K562 (cell line): Measurements from ENCODE around the gene HEXIM1. TPM values are rescaled to one million over a fixed set of nuclear protein-coding genes. Genes with fewer than 3 reads are reported as not detected.

ENCODE experiments used
- CC2D1A ChIP-seq: fragments of 450-650 bp; IDR thresholded peaks from 2 replicates; pipeline ENCODE4 v1.6.1; 2017; ENCODE audit warnings: mild to moderate bottlenecking
- CHD7 ChIP-seq: fragments of 200-600 bp; sonication (generic); IDR thresholded peaks from one replicate; pipeline ENCODE4 v1.6.1; 2012; ENCODE audit warnings: mild to moderate bottlenecking, low read depth, low read length, inconsistent platforms
- FOXK1 ChIP-seq: sonication (generic); formaldehyde crosslinking; IDR thresholded peaks from 2 replicates; pipeline ENCODE4 v1.8.0; 2022; ENCODE audit warnings: missing genetic modification reagents, mild to moderate bottlenecking, borderline replicate concordance
- GTF2E2 ChIP-seq: fragments of 200-800 bp; sonication (Bioruptor generic); IDR thresholded peaks from 2 replicates; pipeline ENCODE4 v1.6.1; 2016; ENCODE audit warnings: missing genetic modification characterization, missing compliant biosample characterization
- HNRNPH1 ChIP-seq: fragments of 200-400 bp; formaldehyde crosslinking; optimal IDR thresholded peaks from 2 replicates; pipeline ENCODE3; 2017; ENCODE audit warnings: low read depth, mild to moderate bottlenecking, low read length, moderate library complexity
- NFYB ChIP-seq: IDR thresholded peaks from 2 replicates; pipeline ENCODE4 v1.6.1; 2011; ENCODE audit warnings: mild to moderate bottlenecking, moderate library complexity; ENCODE audit not compliant: insufficient read length; ENCODE audit errors: extremely low read depth
- RCOR1 ChIP-seq, 2 experiments: IDR thresholded peaks; 2 replicates each; pipeline ENCODE4 v1.6.1; 2012; ENCODE audit warnings: low read depth in 2 of 2, low read length in 2 of 2, borderline replicate concordance in 1 of 2, improper control_type of control experiment in 1 of 2
- TCF3 ChIP-seq: sonication (generic); formaldehyde crosslinking; IDR thresholded peaks from 2 replicates; pipeline ENCODE4 v1.4.0; 2020; ENCODE audit warnings: mild to moderate bottlenecking, missing genetic modification reagents
- WHSC1 ChIP-seq: IDR thresholded peaks from one replicate; pipeline ENCODE4 v1.6.1; 2012; ENCODE audit warnings: low read length, control low read depth, inconsistent platforms
- YBX1 ChIP-seq: fragments of 450-650 bp; IDR thresholded peaks from 2 replicates; pipeline ENCODE4 v1.7.1; 2016; ENCODE audit warnings: mild to moderate bottlenecking
- ZFP1 ChIP-seq: fragments of 450-650 bp; formaldehyde crosslinking; IDR thresholded peaks from 2 replicates; pipeline ENCODE4 v1.4.0; 2020; ENCODE audit warnings: mild to moderate bottlenecking, mixed read lengths
- ZNF609 ChIP-seq: sonication (generic); formaldehyde crosslinking; IDR thresholded peaks from 2 replicates; pipeline ENCODE4 v1.8.1; 2023; ENCODE audit warnings: missing genetic modification reagents, mild to moderate bottlenecking, borderline replicate concordance
- polyA plus RNA-seq, 8 experiments: library from polyadenylated mRNA; depleted of rRNA in 4 of 8; stranded (reverse) in 5 of 8; unstranded in 3 of 8; fragments of >200 nt; fragmentation: Nextera tagmentation in 2 of 8; fragmentation: Illumina TruSeq in 1 of 8; extraction: Ambion mirVana in 2 of 8; extraction: Trizol in 1 of 8; gene quantifications; 2 replicates each; pipeline versions ENCODE4 v1.2.1 to v1.2.3, GENCODE V29; 2011 to 2014; ENCODE audit warnings: inconsistent platforms in 1 of 8, missing spikeins in 1 of 8
- total RNA-seq, 7 experiments: library from RNA; depleted of rRNA in 6 of 7; stranded (reverse); fragments of >200 nt in 6 of 7; fragmentation: Illumina TruSeq in 2 of 7; extraction: Trizol in 2 of 7; gene quantifications; 2 replicates each; pipeline versions ENCODE4 v1.2.1 to v1.2.3, GENCODE V29; 2011 to 2021; ENCODE audit warnings: low replicate concordance in 1 of 7

The HEXIM1 gene
- total and polyA plus RNA-seq, 9 of the 15 experiments (the other 6 are each of a cell fraction or from before 2014, with no cell fraction given) = 1.4 to 28.3 (median 9.1) TPM

DNA sequence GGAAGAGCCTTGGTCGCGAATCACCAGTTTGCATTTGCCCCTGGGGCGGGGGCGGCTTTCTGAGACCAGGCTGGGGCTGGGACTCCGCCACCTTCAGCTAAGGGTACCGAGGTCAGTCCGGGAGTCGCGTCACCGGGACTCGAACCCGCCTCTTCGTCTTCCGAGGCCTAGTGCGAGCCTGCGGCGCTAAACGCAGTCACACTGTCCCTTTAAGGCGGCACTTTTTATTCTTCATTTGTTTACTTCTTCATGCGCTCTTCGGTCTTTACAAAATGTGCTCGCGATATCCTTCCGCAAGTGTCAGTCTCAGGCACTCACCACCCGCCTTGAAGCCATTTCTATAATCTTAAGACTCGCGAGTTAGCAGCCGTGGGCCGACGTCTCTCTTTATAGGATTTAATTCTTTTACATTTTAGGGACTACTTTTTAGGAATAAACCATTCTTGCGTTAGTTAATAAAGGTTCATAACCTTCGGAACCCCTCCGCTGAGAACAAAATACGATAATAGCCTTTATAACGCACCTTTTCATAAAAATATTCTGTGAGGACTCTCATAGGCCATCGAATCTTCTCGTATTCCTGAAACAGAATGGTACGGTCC lies 593 bp upstream of the HEXIM1 start (continued):
- TF ChIP-seq ZNF609 (CRISPR knock-in tag) = no peak
- TF ChIP-seq RCOR1 (IDR thresholded peaks at IDR 0.05; ENCODE audit: borderline replicate concordance in 1 of 2, low read depth in 2 of 2, low read length in 2 of 2) = no peak; a peak in 1 of 4 replicates
- TF ChIP-seq GTF2E2 (tag) = peak; percentile 63; the same call in 1 of the 2 replicates
- TF ChIP-seq FOXK1 (CRISPR knock-in tag) = no peak
- no peak for TF ChIP-seq CHD7
- TF ChIP-seq NFYB = no peak
- no peak for TF ChIP-seq WHSC1
- no peak for TF ChIP-seq HNRNPH1
- TF ChIP-seq TCF3 = no peak; the same call in 1 of the 2 replicates
- TF ChIP-seq ZFP1 (CRISPR knock-in tag) = no peak
- 0 out of 2 replicates have a peak, but pooled peaks have one; percentile 13 for TF ChIP-seq CC2D1A
- TF ChIP-seq YBX1 = no peak
